MM.1S (cell line): Measurements from ENCODE around the gene ACACB.
A peak's percentile ranks its signal among the peaks of the same experiment; 100 is the strongest.

ENCODE experiments used
- DNase-seq: peaks from one replicate; pipeline ENCODE4 v3.0.0-alpha.2; 2015
- H2AFZ ChIP-seq: fragments of 300-600 bp; sonication (generic); 2 replicates; pipeline ENCODE4 v1.6.0; 2016; ENCODE audit warnings: antibody characterized with exemption, low read length
- H3F3A ChIP-seq: fragments of 300-600 bp; sonication (generic); 2 replicates; pipeline ENCODE4 v1.6.1; 2016; ENCODE audit warnings: mild to moderate bottlenecking, antibody characterized with exemption, low read length, moderate library complexity, mixed read lengths; ENCODE audit not compliant: insufficient read depth
- H3K27ac ChIP-seq: fragments of 300-600 bp; sonication (generic); 2 replicates; pipeline ENCODE4 v1.5.1; 2016; ENCODE audit warnings: mild to moderate bottlenecking, low read length
- H3K27me3 ChIP-seq: fragments of 300-600 bp; sonication (generic); replicated peaks from 2 replicates; pipeline ENCODE4 v1.6.0; 2016; ENCODE audit warnings: low read length; ENCODE audit not compliant: insufficient read depth
- H3K36me3 ChIP-seq: fragments of 300-600 bp; sonication (generic); replicated peaks from 2 replicates; pipeline ENCODE4 v1.6.1; 2016; ENCODE audit warnings: mild to moderate bottlenecking, low read length, mixed read lengths; ENCODE audit not compliant: insufficient read depth
- H3K4me1 ChIP-seq: fragments of 300-600 bp; sonication (generic); 2 replicates; pipeline ENCODE4 v1.6.1; 2016; ENCODE audit warnings: low read length, mixed read lengths
- H3K4me2 ChIP-seq: fragments of 300-600 bp; sonication (generic); 2 replicates; pipeline ENCODE4 v1.6.0; 2016; ENCODE audit warnings: low read depth, low read length
- H3K4me3 ChIP-seq: fragments of 300-600 bp; sonication (generic); 2 replicates; pipeline ENCODE4 v1.5.1; 2016; ENCODE audit warnings: low read length, mixed read lengths
- H3K79me2 ChIP-seq: fragments of 300-600 bp; sonication (generic); 2 replicates; pipeline ENCODE4 v1.6.1; 2016; ENCODE audit warnings: mixed run types, low read length, mixed read lengths
- H3K9ac ChIP-seq: fragments of 300-600 bp; sonication (generic); 2 replicates; pipeline ENCODE4 v1.6.1; 2016; ENCODE audit warnings: low read length, mixed read lengths
- H3K9me2 ChIP-seq: fragments of 300-600 bp; sonication (generic); replicated peaks from 2 replicates; pipeline ENCODE4 v1.6.1; 2016; ENCODE audit warnings: mild to moderate bottlenecking, low read length, mixed read lengths; ENCODE audit not compliant: insufficient read depth
- H3K9me3 ChIP-seq: fragments of 300-600 bp; sonication (generic); replicated peaks from 2 replicates; pipeline ENCODE4 v1.6.1; 2016; ENCODE audit warnings: mild to moderate bottlenecking, low read length, mixed read lengths; ENCODE audit not compliant: insufficient read depth
- H4K20me1 ChIP-seq: fragments of 300-600 bp; sonication (generic); 2 replicates; pipeline ENCODE4 v1.6.1; 2016; ENCODE audit warnings: mild to moderate bottlenecking, low read length, moderate library complexity, mixed read lengths; ENCODE audit not compliant: insufficient read depth
- CTCF ChIP-seq: fragments of 300-600 bp; sonication (generic); IDR thresholded peaks from 2 replicates; pipeline ENCODE4 v1.5.1; 2016; ENCODE audit warnings: antibody characterized with exemption, low read length, mixed read lengths
- EZH2 ChIP-seq: fragments of 300-600 bp; sonication (generic); optimal IDR thresholded peaks from 2 replicates; pipeline ENCODE3; 2017; ENCODE audit warnings: low read depth, mild to moderate bottlenecking, antibody characterized with exemption, low read length, mixed read lengths
- EZH2phosphoT487 ChIP-seq: fragments of 300-600 bp; sonication (generic); IDR thresholded peaks from 2 replicates; pipeline ENCODE4 v1.6.1; 2018; ENCODE audit warnings: antibody characterized with exemption, low read length

ACACB gene

DNA sequence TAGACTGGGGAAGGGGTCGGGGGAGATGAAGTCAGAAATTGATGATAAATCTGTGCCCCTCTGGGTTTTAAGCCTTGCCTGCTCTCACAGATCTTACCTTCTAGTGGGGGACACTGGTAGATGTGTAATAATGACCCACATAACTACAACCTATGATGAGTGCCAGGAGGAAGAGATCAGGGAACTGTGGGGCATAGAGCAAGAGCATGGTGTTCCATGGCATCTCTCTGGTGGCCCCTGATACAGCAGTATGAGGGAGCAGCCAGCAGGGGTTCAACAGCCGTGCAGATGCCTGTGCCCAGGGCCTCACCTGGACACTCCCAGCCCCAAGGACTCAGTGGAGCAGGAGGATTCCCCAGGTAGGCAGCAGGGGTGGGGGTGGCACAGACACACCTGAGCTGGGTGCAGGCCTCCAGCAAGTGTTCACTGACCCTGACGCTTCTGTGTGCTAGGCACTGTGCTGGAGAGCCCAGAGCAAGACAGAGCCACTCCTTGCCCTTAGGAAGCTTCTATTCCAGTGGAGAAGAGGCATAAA is 5.0 kb downstream of the ACACB start:
- no peak overlapping the region for H3K4me3 ChIP-seq
- no peak overlapping the region for H3K9ac ChIP-seq
- H4K20me1 ChIP-seq = no peaks in the 10 kb centered on the region
- no peaks in the 10 kb centered on the region for H3K9me2 ChIP-seq
- H3K27ac ChIP-seq = no peak overlapping the region
- H3K27me3 ChIP-seq = no peaks in the 10 kb centered on the region
- H2AFZ ChIP-seq = no peak overlapping the region
- no peaks in the 10 kb centered on the region for H3F3A ChIP-seq
- DNase-seq = no peak
- peaks cover 18% of the 10 kb centered on the region for H3K4me1 ChIP-seq
- TF ChIP-seq EZH2phosphoT487 (no peak), CTCF (no peak), EZH2 (no peak)
- H3K4me2 ChIP-seq = no peak overlapping the region
- no peaks in the 10 kb centered on the region for H3K9me3 ChIP-seq
- H3K36me3 ChIP-seq = no peaks in the 10 kb centered on the region
- H3K79me2 ChIP-seq = no peaks in the 10 kb centered on the region

- H3K4me1 ChIP-seq = peaks cover 15% of the 10 kb centered on the region
- no peaks in the 10 kb centered on the region for H4K20me1 ChIP-seq
- H3F3A ChIP-seq = no peaks in the 10 kb centered on the region
- H3K9me2 ChIP-seq = no peaks in the 10 kb centered on the region
- H3K27ac ChIP-seq = no peak overlapping the region
- peak overlapping the region; percentile 9; the same call in 1 of the 2 replicates for H3K4me2 ChIP-seq
- H3K27me3 ChIP-seq = no peaks in the 10 kb centered on the region
- H2AFZ ChIP-seq = no peak overlapping the region
- DNase-seq = no peak
- no peaks in the 10 kb centered on the region for H3K9me3 ChIP-seq
- H3K9ac ChIP-seq = no peak overlapping the region
- TF ChIP-seq EZH2phosphoT487 = no peak
- no peak for TF ChIP-seq CTCF
- no peak for TF ChIP-seq EZH2
- no peaks in the 10 kb centered on the region for H3K36me3 ChIP-seq
- H3K79me2 ChIP-seq = no peaks in the 10 kb centered on the region
- H3K4me3 ChIP-seq = no peak overlapping the region
Measured at GRCh38 chr12:109124878-109125648, 8.7 kb downstream of the ACACB start.

- H3K9ac ChIP-seq = no peak overlapping the region
- H3K9me3 ChIP-seq = no peaks in the 10 kb centered on the region
- no peaks in the 10 kb centered on the region for H4K20me1 ChIP-seq
- H3K4me2 ChIP-seq = peak overlapping the region; percentile 9; the same call in 1 of the 2 replicates
- H3K9me2 ChIP-seq = no peaks in the 10 kb centered on the region
- H3K27ac ChIP-seq = peak overlapping the region; percentile 20; the same call in 1 of the 2 replicates
- TF ChIP-seq CTCF (no peak), EZH2 (no peak), EZH2phosphoT487 (no peak)
- peaks cover 15% of the 10 kb centered on the region for H3K4me1 ChIP-seq
- no peaks in the 10 kb centered on the region for H3F3A ChIP-seq
- no peaks in the 10 kb centered on the region for H3K36me3 ChIP-seq
- DNase-seq = no peak
- no peak overlapping the region for H2AFZ ChIP-seq
- no peak overlapping the region for H3K4me3 ChIP-seq
- no peaks in the 10 kb centered on the region for H3K79me2 ChIP-seq
- no peaks in the 10 kb centered on the region for H3K27me3 ChIP-seq
Measured at GRCh38 chr12:109125791-109126190, 9.4 kb downstream of the ACACB start.
